SK-N-SH treated with all-trans-retinoic acid at 6 μM for 48 hours (cell line): Measurements from ENCODE around the gene AATF.

Experiments
- OSR1 ChIP-seq: fragments of 250-450 bp; sonication (Bioruptor Pico); IDR thresholded peaks from 2 replicates; pipeline ENCODE4 v1.8.0; 2022; ENCODE audit warnings: moderate library complexity, mild to moderate bottlenecking, inconsistent platforms
- PPARA ChIP-seq: fragments of 250-450 bp; sonication (Bioruptor Pico); IDR thresholded peaks from 2 replicates; pipeline ENCODE4 v1.5.0; 2020; ENCODE audit warnings: mild to moderate bottlenecking, borderline replicate concordance
- RARB ChIP-seq: fragments of 250-450 bp; sonication (Bioruptor Pico); IDR thresholded peaks from 2 replicates; pipeline ENCODE4 v1.8.0; 2021; ENCODE audit warnings: mild to moderate bottlenecking, moderate library complexity
- TCF4 ChIP-seq: fragments of 250-450 bp; sonication (Bioruptor Pico); IDR thresholded peaks from 2 replicates; pipeline ENCODE4 v1.8.0; 2021; ENCODE audit warnings: mild to moderate bottlenecking, moderate library complexity, borderline replicate concordance
- ZFP3 ChIP-seq: fragments of 250-450 bp; sonication (Bioruptor Pico); IDR thresholded peaks from 2 replicates; pipeline ENCODE4 v1.5.0; 2020; ENCODE audit warnings: mild to moderate bottlenecking, moderate library complexity
- TF ChIP-seq, protein P1 (sequence below): fragments of 250-450 bp; sonication (Bioruptor Pico); IDR thresholded peaks from 2 replicates; pipeline ENCODE4 v1.8.0; 2020; ENCODE audit warnings: mild to moderate bottlenecking, moderate library complexity, borderline replicate concordance

- TF ChIP-seq, protein P1, sequence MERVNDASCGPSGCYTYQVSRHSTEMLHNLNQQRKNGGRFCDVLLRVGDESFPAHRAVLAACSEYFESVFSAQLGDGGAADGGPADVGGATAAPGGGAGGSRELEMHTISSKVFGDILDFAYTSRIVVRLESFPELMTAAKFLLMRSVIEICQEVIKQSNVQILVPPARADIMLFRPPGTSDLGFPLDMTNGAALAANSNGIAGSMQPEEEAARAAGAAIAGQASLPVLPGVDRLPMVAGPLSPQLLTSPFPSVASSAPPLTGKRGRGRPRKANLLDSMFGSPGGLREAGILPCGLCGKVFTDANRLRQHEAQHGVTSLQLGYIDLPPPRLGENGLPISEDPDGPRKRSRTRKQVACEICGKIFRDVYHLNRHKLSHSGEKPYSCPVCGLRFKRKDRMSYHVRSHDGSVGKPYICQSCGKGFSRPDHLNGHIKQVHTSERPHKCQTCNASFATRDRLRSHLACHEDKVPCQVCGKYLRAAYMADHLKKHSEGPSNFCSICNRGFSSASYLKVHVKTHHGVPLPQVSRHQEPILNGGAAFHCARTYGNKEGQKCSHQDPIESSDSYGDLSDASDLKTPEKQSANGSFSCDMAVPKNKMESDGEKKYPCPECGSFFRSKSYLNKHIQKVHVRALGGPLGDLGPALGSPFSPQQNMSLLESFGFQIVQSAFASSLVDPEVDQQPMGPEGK (CRISPR knock-in tag) = no peak
- no peak for TF ChIP-seq PPARA (CRISPR knock-in tag)
- no peak for TF ChIP-seq ZFP3 (CRISPR knock-in tag)
- no peak for TF ChIP-seq TCF4 (CRISPR knock-in tag)
- no peak for TF ChIP-seq RARB (CRISPR knock-in tag)
- no peak for TF ChIP-seq OSR1
Observed at GRCh38 chr17:36921095-36921851, 27.5 kb upstream of the AATF start.
